NCI-H748 (cell line): Measurements from ENCODE around the gene GALNT7.
"Not testable (repeated sequence)": the region's sequence is repeated elsewhere in the genome, so short reads cannot be mapped to it uniquely, and the experiment has no call there.

Source experiments
- DNase-seq: peaks from one replicate; lab custom pipeline; 2025; ENCODE audit not compliant: unreplicated experiment; lab: John Stamatoyannopoulos, UW

Gene GALNT7

GRCh38 chr4:173166491-173166890 lies 2.1 kb upstream of the GALNT7 start:
- DNase-seq = no peak

DNA sequence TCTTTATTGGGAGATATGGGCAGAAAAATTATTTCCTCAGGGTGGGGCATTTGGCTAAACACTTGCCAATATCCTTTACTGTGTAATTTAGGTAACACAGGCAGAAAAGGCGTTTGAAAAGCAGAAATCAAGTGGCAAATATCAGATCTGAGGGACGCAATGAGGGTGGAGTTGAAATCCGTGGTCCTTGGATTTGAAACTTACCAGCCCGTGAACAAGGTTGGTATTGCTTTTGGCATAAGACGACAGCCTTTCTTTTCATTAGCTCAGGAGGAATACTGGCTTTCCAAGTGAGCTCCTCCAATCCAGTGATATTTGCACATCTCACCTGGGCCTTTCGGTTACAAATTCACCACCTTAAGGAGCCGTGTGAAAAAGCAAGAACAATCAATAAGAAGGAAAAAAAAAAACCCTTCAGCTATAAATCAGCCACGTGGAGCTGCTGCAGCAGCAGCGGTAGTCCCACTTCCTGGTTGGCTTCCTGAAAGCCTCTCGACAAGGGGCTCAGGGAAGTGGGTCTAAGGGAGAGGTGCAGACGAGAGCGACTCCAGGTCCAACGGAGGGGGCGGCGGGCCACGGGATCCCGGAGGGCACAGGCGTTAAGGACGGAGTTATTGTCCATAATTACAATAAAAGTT lies 734 bp upstream of the GALNT7 start:
- DNase-seq = peak; percentile 79

GRCh38 chr4:173169178-173169427 lies 492 bp downstream of the GALNT7 start:
- no peak for DNase-seq

DNA sequence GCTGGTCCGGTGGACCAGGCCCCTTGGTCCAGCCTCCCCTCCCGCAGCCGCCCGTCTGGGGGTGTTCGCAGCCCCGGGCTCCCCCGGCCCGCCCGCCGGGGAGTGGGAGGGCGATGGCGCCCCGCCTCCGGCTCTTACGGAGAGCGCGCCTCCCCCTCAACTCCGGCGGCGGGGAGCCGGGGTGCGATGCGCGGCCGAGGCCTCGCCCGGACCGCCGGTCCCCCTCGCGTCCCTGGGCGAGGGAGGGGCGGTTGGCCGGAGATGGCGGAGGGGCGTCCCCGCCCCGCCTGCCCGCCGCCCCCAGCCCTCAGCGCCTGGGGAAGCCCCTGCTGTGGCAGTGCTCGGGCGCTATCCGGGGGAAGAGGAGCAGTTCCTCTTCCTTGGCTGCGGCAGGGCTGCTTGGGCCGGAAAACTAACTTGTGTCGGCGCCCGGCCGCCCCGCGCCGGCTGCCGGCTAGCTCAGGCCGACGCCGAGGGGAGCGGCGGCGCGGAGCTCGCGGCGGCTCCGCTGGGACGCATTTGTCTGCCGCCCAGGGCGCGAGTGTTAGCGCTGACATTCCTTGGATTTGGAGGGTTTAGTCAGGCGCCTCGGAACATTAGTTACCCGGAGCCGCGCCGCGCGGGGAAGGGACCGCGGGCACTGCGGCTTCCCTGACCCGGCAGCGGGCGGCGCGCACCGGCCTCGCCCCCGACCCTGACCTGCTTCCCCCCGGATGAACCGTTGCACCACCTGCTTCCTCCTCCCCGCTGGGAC lies 994 bp downstream of the GALNT7 start:
- DNase-seq = peak; percentile 77

DNA sequence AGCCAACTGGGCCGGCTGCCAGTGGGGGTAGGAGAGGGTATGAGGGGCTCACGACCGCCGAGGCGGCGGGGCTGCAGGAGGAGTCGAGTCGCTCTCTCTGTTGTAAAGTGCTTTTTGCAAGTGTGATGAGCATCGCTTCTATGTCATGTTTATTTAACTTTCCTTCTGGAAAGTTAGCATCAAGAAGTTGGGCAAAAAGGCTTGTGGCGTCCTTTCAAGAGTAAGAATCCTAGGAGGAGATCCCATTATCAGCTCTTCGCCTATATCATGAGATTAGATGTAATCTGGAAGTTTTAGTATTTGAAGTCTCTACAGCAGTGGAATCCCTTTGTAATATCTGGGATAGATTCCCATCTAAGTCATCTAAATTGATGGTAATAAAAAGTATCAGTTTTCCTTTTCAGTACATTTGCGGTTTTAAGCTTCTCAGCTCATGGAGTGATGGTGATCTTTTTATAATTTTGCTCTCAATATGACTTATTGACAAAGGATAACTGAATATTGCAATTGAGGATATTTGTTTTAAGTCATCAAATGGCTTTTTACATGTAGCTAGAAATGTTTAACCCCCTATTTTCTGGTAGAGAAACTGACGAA lies 1.7 kb downstream of the GALNT7 start:
- DNase-seq = no peak

DNA sequence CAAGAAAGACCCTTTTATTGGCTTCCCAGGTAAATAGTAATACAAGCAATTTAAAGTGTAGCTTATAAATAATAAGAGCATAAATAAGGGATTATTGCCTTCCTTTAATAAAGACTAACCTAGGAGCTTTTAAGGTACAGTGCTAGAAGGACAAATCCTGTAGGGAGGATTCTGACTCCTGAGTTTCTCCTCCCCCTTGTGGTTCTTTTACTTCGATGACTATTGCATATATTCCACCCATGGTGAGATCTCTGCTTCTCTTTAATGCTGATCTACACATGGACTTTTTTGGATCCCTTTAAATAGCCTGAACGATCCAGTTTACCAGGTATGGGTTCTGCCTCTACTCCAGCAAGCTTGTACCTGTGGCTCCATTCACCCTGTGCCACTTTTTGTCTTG lies 2.5 kb downstream of the GALNT7 start:
- DNase-seq = peak; percentile 59

GRCh38 chr4:173171987-173172386 lies 3.4 kb downstream of the GALNT7 start:
- no peak for DNase-seq

GRCh38 chr4:173174184-173174583 lies 5.6 kb downstream of the GALNT7 start:
- no peak for DNase-seq

GRCh38 chr4:173174594-173175012 lies 6.0 kb downstream of the GALNT7 start:
- DNase-seq = no peak

GRCh38 chr4:173176010-173176409 lies 7.4 kb downstream of the GALNT7 start:
- DNase-seq = no peak

DNA sequence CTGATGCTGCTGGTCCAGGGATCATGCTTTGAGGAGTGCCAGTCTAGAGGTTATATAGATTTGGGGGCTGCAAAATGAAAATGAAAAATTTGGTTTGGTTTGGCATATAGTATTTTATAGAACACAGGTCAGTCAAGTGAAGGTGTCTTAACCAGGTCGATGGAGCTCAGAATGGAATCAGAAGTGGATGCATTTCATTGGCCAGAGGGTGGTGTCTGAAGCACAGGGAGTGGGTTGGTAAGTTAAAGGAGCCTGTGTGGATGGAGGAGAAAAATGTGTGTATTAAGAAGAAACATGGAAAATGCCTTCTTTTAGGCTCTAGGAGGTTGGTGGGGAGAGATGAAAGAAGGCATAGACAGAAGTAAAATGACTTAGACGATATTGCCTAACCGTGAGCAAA lies 8.6 kb downstream of the GALNT7 start:
- DNase-seq = no peak

DNA sequence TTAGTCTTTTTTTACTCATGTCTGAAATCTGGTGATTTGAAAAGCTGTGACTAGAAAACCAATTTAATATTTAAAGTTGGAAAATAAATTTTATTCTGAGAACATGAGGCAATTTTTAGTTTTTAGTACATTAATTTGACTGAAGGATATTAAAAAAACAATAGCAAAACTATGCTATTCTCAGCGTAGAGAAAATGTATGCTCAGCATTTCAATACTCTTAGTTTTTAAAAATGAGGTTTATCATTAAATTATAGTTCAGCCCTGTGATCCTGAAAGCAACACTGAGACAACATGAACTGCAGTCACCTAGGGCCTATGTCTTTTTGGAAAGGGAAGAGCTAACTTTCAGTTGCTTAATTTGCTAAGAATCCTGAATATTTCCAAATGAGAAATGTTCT lies 9.5 kb downstream of the GALNT7 start:
- no peak for DNase-seq

GRCh38 chr4:173181848-173182247 lies 13.2 kb downstream of the GALNT7 start:
- no peak for DNase-seq

DNA sequence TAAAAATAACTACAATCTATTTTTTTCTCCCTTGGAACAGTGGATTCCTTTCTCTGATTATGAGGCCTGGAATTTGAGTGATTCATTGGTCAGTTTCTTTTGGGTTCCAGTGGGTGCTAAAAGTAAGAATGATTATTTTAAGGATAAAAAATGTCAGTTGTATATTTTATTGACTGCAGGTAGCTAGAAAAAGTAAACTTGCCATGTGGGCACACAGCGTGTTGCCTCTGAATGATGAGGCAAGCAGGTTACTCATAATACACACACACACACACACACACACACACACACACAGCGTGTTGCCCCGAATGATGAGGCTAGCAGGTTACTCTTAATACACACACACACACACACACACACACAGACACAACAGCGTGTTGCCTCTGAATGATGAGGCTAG lies 13.8 kb downstream of the GALNT7 start:
- peak; percentile 26 for DNase-seq

GRCh38 chr4:173183659-173184247 lies 15.1 kb downstream of the GALNT7 start:
- not testable (repeated sequence) for DNase-seq

- peak; percentile 40 for DNase-seq
These were observed 17.4 kb downstream of the GALNT7 start for GRCh38 chr4:173185847-173186510.

DNA sequence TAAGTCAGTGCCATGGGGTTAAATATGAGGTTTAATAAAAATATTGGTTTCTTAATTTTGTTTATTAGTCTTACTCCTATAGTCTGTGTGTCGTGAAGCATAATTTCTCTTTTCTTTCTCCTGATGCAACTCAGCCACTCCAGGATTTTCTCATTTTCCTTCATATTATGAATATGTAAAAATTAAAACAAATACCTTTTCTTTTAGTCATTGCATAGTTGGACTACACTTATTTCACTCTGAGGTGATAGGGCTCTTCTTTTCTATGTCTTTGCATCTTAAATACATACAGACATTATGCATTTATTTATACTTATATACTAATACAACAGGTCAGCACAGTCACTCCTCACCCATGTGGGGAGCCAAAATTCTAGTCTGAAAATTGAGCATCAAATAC lies 19.1 kb downstream of the GALNT7 start:
- DNase-seq = no peak

DNA sequence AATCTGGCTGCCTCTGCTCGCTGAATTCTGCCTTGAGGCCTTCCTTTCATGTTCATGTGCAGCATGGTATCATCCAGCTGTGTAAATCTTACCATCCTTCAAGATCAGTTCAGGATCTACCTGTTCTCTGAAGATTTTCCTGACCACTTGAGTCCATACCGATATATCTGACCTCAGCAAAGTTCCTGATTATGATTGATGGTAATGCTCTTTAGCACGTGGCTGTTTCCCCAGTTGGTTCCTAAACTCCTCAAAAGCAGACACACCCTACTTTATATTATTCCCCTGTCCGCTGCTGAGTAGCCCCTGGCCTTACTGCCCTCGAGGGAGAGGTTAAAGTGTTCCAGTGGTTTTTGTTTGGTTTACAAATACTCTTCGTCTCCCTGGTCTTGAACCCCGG lies 20.0 kb downstream of the GALNT7 start:
- DNase-seq = no peak

DNA sequence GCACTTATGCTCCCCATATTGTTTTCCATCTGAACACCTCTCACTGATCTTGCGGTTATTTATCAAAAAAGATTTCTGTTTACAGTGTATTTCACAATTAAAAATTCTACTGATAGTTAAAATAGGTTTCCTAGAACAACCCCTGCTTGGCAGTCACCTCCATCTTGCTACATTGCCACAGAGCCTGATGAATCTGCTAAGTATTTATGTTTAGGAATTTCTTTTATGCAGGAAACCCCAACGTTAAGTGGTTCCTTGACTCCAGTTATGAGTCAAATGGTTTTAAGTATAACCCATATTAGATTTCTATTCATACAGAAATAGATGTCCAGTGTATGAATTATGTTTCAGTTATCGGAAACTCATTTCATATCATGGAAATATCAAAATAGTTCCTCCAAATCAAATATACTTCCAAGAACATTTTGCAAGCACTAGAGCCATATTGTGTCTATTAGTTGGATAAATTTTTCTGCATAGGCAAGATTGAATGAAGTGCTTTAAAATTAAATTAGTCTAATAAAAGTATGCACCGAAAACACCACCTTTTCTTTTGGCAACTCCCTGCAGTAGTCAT lies 20.6 kb downstream of the GALNT7 start:
- no peak for DNase-seq

DNA sequence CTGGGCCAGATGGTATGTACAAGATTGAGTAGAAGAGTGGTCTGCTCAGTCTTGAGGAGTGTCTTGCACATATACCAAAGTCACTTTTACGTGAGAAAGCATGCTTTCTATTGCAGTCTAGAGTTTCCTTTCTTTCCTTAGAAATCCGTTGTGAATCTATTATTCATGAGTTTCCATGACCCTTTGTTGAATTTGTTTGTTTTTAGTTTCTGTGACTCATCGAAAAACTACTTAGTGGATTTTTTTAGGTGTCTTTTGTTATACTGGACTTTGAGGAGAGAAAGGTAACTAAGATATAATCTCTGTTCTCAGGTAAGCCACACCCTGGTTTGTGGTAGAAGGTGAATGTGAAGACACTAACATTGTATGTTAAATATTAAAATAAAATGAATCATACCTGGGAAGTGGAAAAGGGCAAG lies 23.0 kb downstream of the GALNT7 start:
- DNase-seq = peak; percentile 11
